H9 (cell line): Measurements from ENCODE around the gene CAMTA1. TPM values are rescaled to one million over a fixed set of nuclear protein-coding genes. Genes with fewer than 3 reads are reported as not detected.

Experiments used
- DNase-seq: peaks from one replicate; pipeline ENCODE4 v3.0.0-alpha.2; 2017
- H2AFZ ChIP-seq: one replicate; pipeline ENCODE4 v1.6.1; 2013; ENCODE audit warnings: mild to moderate bottlenecking, low read length, control low read depth, moderate library complexity
- H2AK5ac ChIP-seq: 2 replicates; pipeline ENCODE4 v1.6.1; 2013; ENCODE audit warnings: low read length, control low read depth, mixed read lengths; ENCODE audit not compliant: insufficient read length
- H2BK120ac ChIP-seq: one replicate; pipeline ENCODE4 v1.6.1; 2013; ENCODE audit warnings: low read depth, mild to moderate bottlenecking, low read length, control low read depth, inconsistent platforms; ENCODE audit not compliant: poor library complexity, severe bottlenecking
- H2BK12ac ChIP-seq: 2 replicates; pipeline ENCODE4 v1.6.1; 2013; ENCODE audit warnings: low read length, control low read depth, mixed read lengths, low read depth; ENCODE audit not compliant: insufficient read length
- H2BK15ac ChIP-seq: 2 replicates; pipeline ENCODE4 v1.6.1; 2013; ENCODE audit warnings: low read depth, low read length, control low read depth
- H2BK20ac ChIP-seq: one replicate; pipeline ENCODE4 v1.6.1; 2013; ENCODE audit warnings: low read depth, mild to moderate bottlenecking, low read length, control low read depth, inconsistent platforms; ENCODE audit not compliant: poor library complexity, severe bottlenecking
- H2BK5ac ChIP-seq: 2 replicates; pipeline ENCODE4 v1.6.1; 2013; ENCODE audit warnings: low read length, control low read depth, mixed read lengths; ENCODE audit not compliant: insufficient read length
- H3K14ac ChIP-seq: 2 replicates; pipeline ENCODE4 v1.6.1; 2013; ENCODE audit warnings: low read length, control low read depth; ENCODE audit not compliant: insufficient read depth
- H3K18ac ChIP-seq: 2 replicates; pipeline ENCODE4 v1.6.1; 2013; ENCODE audit warnings: low read depth, mild to moderate bottlenecking, mixed read lengths, low read length, control low read depth; ENCODE audit not compliant: insufficient read length
- H3K23ac ChIP-seq: 2 replicates; pipeline ENCODE4 v1.6.1; 2013; ENCODE audit warnings: low read length, control low read depth, mixed read lengths, low read depth; ENCODE audit not compliant: insufficient read length
- H3K23me2 ChIP-seq: 2 replicates; pipeline ENCODE4 v1.6.1; 2013; ENCODE audit warnings: low read depth, mild to moderate bottlenecking, mixed read lengths, low read length, control low read depth; ENCODE audit not compliant: insufficient read length, poor library complexity, severe bottlenecking
- H3K27ac ChIP-seq: 2 replicates; pipeline ENCODE4 v1.5.1; 2013; ENCODE audit warnings: low read length, control low read depth, mixed read lengths, low read depth; ENCODE audit not compliant: insufficient read length
- H3K27me3 ChIP-seq: 2 replicates; pipeline ENCODE4 v1.6.1; 2013; ENCODE audit warnings: low read length, control low read depth, inconsistent platforms; ENCODE audit not compliant: insufficient read depth
- H3K4ac ChIP-seq: 2 replicates; pipeline ENCODE4 v1.6.1; 2013; ENCODE audit warnings: low read depth, mild to moderate bottlenecking, control low read depth, inconsistent platforms, low read length, moderate library complexity
- H3K4me1 ChIP-seq: 2 replicates; pipeline ENCODE4 v1.6.1; 2013; ENCODE audit warnings: low read length, control low read depth, inconsistent platforms; ENCODE audit not compliant: insufficient read depth
- H3K4me2 ChIP-seq: 2 replicates; pipeline ENCODE4 v1.6.1; 2013; ENCODE audit warnings: low read length, control low read depth, mixed read lengths; ENCODE audit not compliant: insufficient read length, insufficient read depth
- H3K56ac ChIP-seq: 2 replicates; pipeline ENCODE4 v1.6.1; 2013; ENCODE audit warnings: low read depth, mild to moderate bottlenecking, mixed read lengths, low read length, control low read depth; ENCODE audit not compliant: insufficient read length
- H3K79me1 ChIP-seq: 2 replicates; pipeline ENCODE4 v1.6.1; 2013; ENCODE audit warnings: low read depth, mild to moderate bottlenecking, moderate library complexity, low read length, control low read depth, inconsistent platforms; ENCODE audit not compliant: insufficient read depth, poor library complexity, severe bottlenecking
- H3K79me2 ChIP-seq: 2 replicates; pipeline ENCODE4 v1.6.1; 2013; ENCODE audit warnings: low read length, control low read depth, inconsistent platforms; ENCODE audit not compliant: insufficient read depth
- H3K9ac ChIP-seq: 2 replicates; pipeline ENCODE4 v1.6.1; 2013; ENCODE audit warnings: low read length, control low read depth, mixed read lengths; ENCODE audit not compliant: insufficient read length; ENCODE audit errors: extremely low read depth
- H3K9me3 ChIP-seq: one replicate; pipeline ENCODE4 v1.6.1; 2013; ENCODE audit warnings: low read depth, low read length, inconsistent platforms; ENCODE audit not compliant: control insufficient read depth
- H3T11ph ChIP-seq: one replicate; pipeline ENCODE4 v1.6.1; 2013; ENCODE audit warnings: mild to moderate bottlenecking, low read length, control low read depth, inconsistent platforms
- H4K20me1 ChIP-seq: one replicate; pipeline ENCODE4 v1.6.1; 2013; ENCODE audit not compliant: control insufficient read depth, insufficient read length, insufficient read depth
- H4K5ac ChIP-seq: 2 replicates; pipeline ENCODE4 v1.6.1; 2013; ENCODE audit warnings: low read depth, mild to moderate bottlenecking, mixed read lengths, low read length, control low read depth; ENCODE audit not compliant: insufficient read length
- H4K8ac ChIP-seq: replicated peaks from 2 replicates; pipeline ENCODE4 v1.6.1; 2013; ENCODE audit warnings: low read length, control low read depth, mixed read lengths, low read depth; ENCODE audit not compliant: insufficient read length
- H4K91ac ChIP-seq: 2 replicates; pipeline ENCODE4 v1.6.1; 2013; ENCODE audit warnings: low read depth, mild to moderate bottlenecking, moderate library complexity, mixed read lengths, low read length, control low read depth; ENCODE audit not compliant: insufficient read length
- H3K27ac Mint-ChIP-seq, 3 experiments: 2 replicates in 2 of 3; 3 replicates in 1 of 3; pipeline ENCODE4 v1.8.0; 2020 to 2021; ENCODE audit warnings: mixed read lengths in 3 of 3, mild to moderate bottlenecking in 1 of 3, moderate library complexity in 1 of 3
- H3K27me3 Mint-ChIP-seq: 2 replicates; pipeline ENCODE4 v1.8.0; 2021; ENCODE audit warnings: low read depth, mild to moderate bottlenecking, moderate library complexity, mixed read lengths
- H3K36me3 Mint-ChIP-seq, 3 experiments: 2 replicates in 2 of 3; 3 replicates in 1 of 3; pipeline ENCODE4 v1.8.0; 2020 to 2021; ENCODE audit warnings: low read depth in 3 of 3, mixed read lengths in 3 of 3; ENCODE audit not compliant: insufficient read depth in 1 of 3
- H3K4me1 Mint-ChIP-seq, 2 experiments: 2 replicates each; pipeline ENCODE4 v1.8.0; 2020; ENCODE audit warnings: mixed read lengths in 2 of 2
- H3K4me3 Mint-ChIP-seq, 2 experiments: 2 replicates in 1 of 2; 3 replicates in 1 of 2; pipeline ENCODE4 v1.8.0; 2020 to 2021; ENCODE audit warnings: mild to moderate bottlenecking in 2 of 2, mixed read lengths in 2 of 2, moderate library complexity in 1 of 2
- H3K9me3 Mint-ChIP-seq, 2 experiments: 2 replicates in 1 of 2; 3 replicates in 1 of 2; pipeline ENCODE4 v1.8.0; 2020; ENCODE audit warnings: mild to moderate bottlenecking in 2 of 2, mixed read lengths in 2 of 2, moderate library complexity in 1 of 2
- WGBS: extraction: QIAGEN DNeasy Blood & Tissue Kit; methylation state at CpG from one replicate; pipeline ENCODE4 v1.1.7; 2013; ENCODE audit warnings: missing lambda C conversion rate, low lambda C conversion rate, mixed read lengths; ENCODE audit not compliant: insufficient read length; ENCODE audit errors: extremely low coverage; 5-methylcytosine and 5-hydroxymethylcytosine counted together
- total RNA-seq: library from RNA; stranded (reverse); gene quantifications from 2 replicates; pipeline ENCODE4 v1.2.1, GENCODE V29; 2021
- TF ChIP-seq, protein P1 (sequence below): fragments of 200-600 bp; sonication (generic); conservative IDR thresholded peaks from 3 replicates; pipeline ENCODE4 v1.8.0; 2021; ENCODE audit warnings: antibody characterized with exemption, mild to moderate bottlenecking

Gene CAMTA1
- total RNA-seq, 1 experiment from 2014 or later: 115 TPM

GRCh38 chr1:7322912-7323311, 537.7 kb downstream of the CAMTA1 start:
- H3K36me3 Mint-ChIP-seq: peaks cover 6 to 12% (median 8%) of the 10 kb centered on the region in 3 experiments; a peak in 6 of 7 replicates
- no peak overlapping the region for H3K4me2 ChIP-seq
- H3K9me3 Mint-ChIP-seq: peaks cover 11 to 15% of the 10 kb centered on the region in 2 experiments
- H3K79me1 ChIP-seq: no peaks in the 10 kb centered on the region
- H3K4me3 Mint-ChIP-seq: no peak overlapping the region
- H2BK120ac ChIP-seq: no peak overlapping the region
- H3K79me2 ChIP-seq: no peaks in the 10 kb centered on the region
- no peak overlapping the region for H4K91ac ChIP-seq
- no peak overlapping the region for H2AK5ac ChIP-seq
- no peak overlapping the region for H3K18ac ChIP-seq
- H3K56ac ChIP-seq: no peak overlapping the region
- H2BK20ac ChIP-seq: no peak overlapping the region
- H3K4ac ChIP-seq: no peak overlapping the region
- no peak overlapping the region for H3K27ac ChIP-seq
- no peaks in the 10 kb centered on the region for H3K9me3 ChIP-seq
- peaks cover 2% of the 10 kb centered on the region; the same call in 1 of the 2 replicates for H3K27me3 Mint-ChIP-seq
- no peak overlapping the region for H3K27ac Mint-ChIP-seq
- no peak overlapping the region for H3K23ac ChIP-seq
- H3K4me1 ChIP-seq: no peaks in the 10 kb centered on the region
- WGBS: no CpG with 5 or more reads among the region's 1 CpG
- peaks cover 0 to under 1% of the 10 kb centered on the region in 2 experiments; a peak in 2 of 4 replicates for H3K4me1 Mint-ChIP-seq
- no peak overlapping the region for H3K9ac ChIP-seq
- H3K27me3 ChIP-seq: no peaks in the 10 kb centered on the region
- no peak overlapping the region for H2BK12ac ChIP-seq
- H2AFZ ChIP-seq: no peak overlapping the region
- H2BK15ac ChIP-seq: no peak overlapping the region
- H4K8ac ChIP-seq: no peak overlapping the region
- no peak overlapping the region for H3K14ac ChIP-seq
- no peak for DNase-seq
- no peaks in the 10 kb centered on the region for H3K23me2 ChIP-seq
- TF ChIP-seq, protein P1, sequence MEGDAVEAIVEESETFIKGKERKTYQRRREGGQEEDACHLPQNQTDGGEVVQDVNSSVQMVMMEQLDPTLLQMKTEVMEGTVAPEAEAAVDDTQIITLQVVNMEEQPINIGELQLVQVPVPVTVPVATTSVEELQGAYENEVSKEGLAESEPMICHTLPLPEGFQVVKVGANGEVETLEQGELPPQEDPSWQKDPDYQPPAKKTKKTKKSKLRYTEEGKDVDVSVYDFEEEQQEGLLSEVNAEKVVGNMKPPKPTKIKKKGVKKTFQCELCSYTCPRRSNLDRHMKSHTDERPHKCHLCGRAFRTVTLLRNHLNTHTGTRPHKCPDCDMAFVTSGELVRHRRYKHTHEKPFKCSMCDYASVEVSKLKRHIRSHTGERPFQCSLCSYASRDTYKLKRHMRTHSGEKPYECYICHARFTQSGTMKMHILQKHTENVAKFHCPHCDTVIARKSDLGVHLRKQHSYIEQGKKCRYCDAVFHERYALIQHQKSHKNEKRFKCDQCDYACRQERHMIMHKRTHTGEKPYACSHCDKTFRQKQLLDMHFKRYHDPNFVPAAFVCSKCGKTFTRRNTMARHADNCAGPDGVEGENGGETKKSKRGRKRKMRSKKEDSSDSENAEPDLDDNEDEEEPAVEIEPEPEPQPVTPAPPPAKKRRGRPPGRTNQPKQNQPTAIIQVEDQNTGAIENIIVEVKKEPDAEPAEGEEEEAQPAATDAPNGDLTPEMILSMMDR: no peak
- H2BK5ac ChIP-seq: no peak overlapping the region
- no peaks in the 10 kb centered on the region for H4K20me1 ChIP-seq
- no peak overlapping the region for H3T11ph ChIP-seq
- H4K5ac ChIP-seq: no peak overlapping the region
